GM19324 (cell line): ENCODE measurements around the gene NBPF4.
"Not testable (repeated sequence)": the region's sequence is repeated elsewhere in the genome, so short reads cannot be mapped to it uniquely, and the experiment has no call there.

Experiments used
- ATAC-seq: cut with Tn5 transposase; IDR thresholded peaks from one replicate; pipeline ENCODE4 v1.9.1; 2021; ENCODE audit warnings: mild to moderate bottlenecking, moderate library complexity; ENCODE audit not compliant: unreplicated experiment, low FRiP score

The NBPF4 gene, protein sequence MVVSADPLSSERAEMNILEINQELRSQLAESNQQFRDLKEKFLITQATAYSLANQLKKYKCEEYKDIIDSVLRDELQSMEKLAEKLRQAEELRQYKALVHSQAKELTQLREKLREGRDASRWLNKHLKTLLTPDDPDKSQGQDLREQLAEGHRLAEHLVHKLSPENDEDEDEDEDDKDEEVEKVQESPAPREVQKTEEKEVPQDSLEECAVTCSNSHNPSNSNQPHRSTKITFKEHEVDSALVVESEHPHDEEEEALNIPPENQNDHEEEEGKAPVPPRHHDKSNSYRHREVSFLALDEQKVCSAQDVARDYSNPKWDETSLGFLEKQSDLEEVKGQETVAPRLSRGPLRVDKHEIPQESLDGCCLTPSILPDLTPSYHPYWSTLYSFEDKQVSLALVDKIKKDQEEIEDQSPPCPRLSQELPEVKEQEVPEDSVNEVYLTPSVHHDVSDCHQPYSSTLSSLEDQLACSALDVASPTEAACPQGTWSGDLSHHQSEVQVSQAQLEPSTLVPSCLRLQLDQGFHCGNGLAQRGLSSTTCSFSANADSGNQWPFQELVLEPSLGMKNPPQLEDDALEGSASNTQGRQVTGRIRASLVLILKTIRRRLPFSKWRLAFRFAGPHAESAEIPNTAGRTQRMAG

GRCh38 chr1:108243976-108244375, at the start of gene NBPF4:
Gene NBPF4, minus strand, starts transcription at chr1:108244076. Its CDS starts 315 bp downstream, at chr1:108243761.
- not testable (repeated sequence) for ATAC-seq

GRCh38 chr1:108282528-108283257, 38.8 kb upstream of the NBPF4 start:
- ATAC-seq: not testable (repeated sequence)

DNA sequence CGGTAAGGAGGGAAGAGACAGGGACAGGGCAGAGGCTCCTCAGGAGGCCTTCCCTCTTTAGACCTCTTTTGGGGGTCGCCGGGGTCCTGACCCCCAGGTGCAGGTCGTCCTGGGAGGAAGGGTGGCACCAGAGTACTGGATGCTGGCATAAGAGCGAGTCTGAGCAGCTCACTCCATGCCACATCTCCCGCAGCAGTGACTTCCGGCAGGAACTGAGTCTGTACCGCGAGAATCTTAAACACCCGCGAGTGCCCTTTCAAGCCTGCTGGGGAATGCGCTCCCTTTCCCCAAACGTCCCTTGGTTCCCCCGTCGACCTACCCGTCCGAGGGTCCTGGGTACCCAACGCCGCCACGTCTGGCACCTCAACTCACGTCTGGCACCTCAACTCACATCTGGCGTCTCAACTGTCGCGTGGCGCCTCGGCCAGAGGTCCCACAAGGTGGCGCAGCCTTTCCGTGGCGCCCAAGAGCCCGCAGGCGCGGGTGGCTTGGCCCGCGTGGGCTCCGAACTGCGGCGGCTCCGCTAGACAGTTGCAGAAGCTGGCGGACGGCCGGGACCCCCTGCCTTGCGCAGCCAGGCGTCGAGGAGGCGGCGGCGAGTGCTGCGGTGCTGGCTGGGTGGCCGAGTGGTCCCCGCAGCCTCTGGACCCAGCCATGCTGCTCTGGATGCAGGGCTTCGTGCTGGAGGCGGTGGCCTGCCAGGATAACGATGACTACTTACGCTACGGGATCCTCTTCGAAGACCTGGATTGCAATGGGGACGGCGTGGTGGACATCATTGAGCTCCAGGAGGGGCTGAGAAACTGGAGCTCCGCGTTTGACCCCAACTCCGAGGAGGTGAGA, 28.8 kb upstream of the NBPF4 start:
- ATAC-seq: not testable (repeated sequence)

DNA sequence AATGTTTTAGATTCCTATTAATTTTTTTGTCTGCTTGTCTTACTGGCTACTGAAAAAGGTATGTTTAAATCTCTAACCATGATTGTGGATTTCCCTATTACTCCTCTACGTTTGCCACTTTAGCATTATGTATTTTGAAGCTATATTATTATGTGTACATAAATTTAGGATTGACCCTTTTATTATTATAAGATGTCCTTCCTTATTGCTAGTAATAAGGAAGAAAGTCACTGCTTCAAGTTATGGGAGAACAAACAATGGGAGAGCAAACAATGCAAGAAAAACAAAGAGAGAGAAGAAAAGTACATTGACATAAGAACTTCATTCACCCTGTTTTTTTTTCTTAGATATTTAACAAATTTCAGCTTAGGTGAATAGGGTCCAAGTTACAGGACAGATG, 23.2 kb upstream of the NBPF4 start:
- ATAC-seq: not testable (repeated sequence)

- not testable (repeated sequence) for ATAC-seq
These were observed 18.1 kb upstream of the NBPF4 start for GRCh38 chr1:108261967-108262366.

- ATAC-seq: not testable (repeated sequence)
These were observed 17.6 kb upstream of the NBPF4 start for GRCh38 chr1:108261519-108261918.

GRCh38 chr1:108260578-108261259, 16.8 kb upstream of the NBPF4 start:
- not testable (repeated sequence) for ATAC-seq

- ATAC-seq: not testable (repeated sequence)
These were observed 11.6 kb upstream of the NBPF4 start for GRCh38 chr1:108255426-108255825.

GRCh38 chr1:108239426-108239825, 4.5 kb downstream of the NBPF4 start:
- ATAC-seq: not testable (repeated sequence)

- ATAC-seq: not testable (repeated sequence)
These were observed 8.6 kb downstream of the NBPF4 start for GRCh38 chr1:108235308-108235707.

- not testable (repeated sequence) for ATAC-seq
These were observed 11.7 kb downstream of the NBPF4 start for GRCh38 chr1:108232183-108232582.

GRCh38 chr1:108229976-108230375, 13.9 kb downstream of the NBPF4 start:
- not testable (repeated sequence) for ATAC-seq

- not testable (repeated sequence) for ATAC-seq
These were observed 16.1 kb downstream of the NBPF4 start for GRCh38 chr1:108227772-108228171.

GRCh38 chr1:108226855-108227254, 17.0 kb downstream of the NBPF4 start:
- not testable (repeated sequence) for ATAC-seq

DNA sequence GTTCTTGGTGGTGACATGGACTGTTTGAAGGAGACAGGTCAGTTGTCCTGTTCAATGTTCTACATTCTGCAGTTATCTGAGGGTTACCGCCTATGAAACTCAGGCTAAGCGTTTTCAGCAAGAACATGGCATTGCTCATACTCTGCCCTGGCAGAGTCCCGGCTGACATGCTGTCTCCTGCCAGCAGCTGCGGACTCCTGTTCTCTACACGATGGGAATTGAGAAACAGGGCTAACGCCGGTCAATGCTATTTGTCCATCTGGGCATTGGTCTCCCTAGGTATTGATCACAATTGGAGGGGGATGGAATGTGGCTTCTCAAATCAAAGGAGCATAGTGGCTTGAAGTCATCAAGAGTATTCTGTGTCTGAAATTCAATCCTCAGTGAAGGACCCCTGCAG, 20.6 kb downstream of the NBPF4 start:
- not testable (repeated sequence) for ATAC-seq

DNA sequence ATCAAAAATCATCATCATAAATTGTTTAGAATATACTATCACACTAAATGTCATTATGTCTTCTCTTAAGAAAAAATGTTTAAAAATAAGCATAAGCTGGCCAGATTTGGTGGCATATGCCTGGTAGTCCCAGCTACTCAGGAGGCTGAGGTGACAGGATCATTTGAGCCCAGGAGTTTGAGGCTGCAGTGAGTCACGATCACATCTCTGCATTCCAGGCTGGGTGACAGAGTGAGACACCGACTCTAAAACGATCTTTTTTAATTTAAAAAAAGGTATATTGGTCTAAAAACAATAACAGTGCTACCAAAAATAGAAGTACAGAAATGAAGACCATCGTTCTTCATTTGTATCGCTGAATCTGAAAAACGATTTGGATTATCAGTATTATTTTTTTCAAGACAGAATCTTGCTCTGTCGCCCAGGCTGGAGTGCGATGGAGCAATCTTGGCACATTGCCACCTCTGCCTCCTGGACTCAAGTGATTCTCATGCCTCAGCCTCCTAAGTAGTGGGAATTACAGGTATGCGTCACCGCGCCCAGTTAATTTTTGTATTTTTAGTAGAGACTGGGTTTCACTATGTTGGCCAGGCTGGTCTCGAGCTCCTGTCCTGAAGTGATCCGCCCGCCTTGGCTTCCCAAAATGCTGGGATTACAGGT, 26.2 kb downstream of the NBPF4 start:
- ATAC-seq: not testable (repeated sequence)

GRCh38 chr1:108217007-108217406, 26.9 kb downstream of the NBPF4 start:
- ATAC-seq: not testable (repeated sequence)

DNA sequence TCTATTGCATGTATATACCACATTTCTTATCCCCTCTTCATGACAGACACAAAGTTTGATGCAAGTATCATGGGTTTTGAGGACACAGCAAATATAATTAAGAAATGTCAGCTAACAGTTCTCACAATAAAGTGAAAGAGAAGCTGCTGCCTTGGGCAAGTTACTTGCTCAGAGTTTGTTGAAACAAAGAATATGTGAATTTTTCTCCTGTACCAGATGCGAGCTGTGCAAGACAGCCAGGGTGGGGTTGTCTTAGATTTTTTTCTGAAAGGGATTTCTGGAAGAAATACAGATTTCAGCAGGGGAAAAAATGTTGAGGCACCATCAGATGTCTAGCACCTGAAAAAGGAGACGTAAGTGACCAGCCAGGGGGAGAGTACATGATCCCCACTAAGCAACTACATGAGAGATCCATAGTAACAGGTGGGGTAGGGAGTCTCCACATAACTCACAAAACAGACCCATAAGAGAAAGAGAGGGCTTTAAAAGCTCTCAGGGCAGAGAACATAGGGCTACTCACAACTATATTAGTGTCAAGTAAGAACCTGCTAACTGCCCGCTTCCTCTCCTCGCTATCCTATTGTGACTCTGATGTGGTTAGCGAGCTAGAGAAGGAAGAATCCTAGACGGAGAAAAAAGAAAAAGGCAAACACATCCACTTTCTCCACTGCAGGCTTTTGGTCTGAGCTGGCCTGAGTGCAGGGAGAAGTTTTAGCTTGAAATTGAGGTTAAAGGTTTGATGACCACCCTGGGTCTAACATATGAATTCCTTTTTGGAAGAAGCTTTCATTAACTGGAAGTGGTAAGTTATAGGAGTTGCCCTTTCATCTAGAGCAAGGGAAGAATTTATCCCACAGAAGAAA, 27.6 kb downstream of the NBPF4 start:
- not testable (repeated sequence) for ATAC-seq
